AG09319 (cell line): ENCODE measurements around the gene GABRR2.

Experiments
- DNase-seq: peaks from one replicate; pipeline ENCODE4 v3.0.0-alpha.2; 2010; ENCODE audit warnings: low read depth; ENCODE audit errors: extremely low read depth
- TF ChIP-seq, protein P1 (sequence below): IDR thresholded peaks from 2 replicates; pipeline ENCODE4 v1.5.1; 2011; ENCODE audit warnings: low read depth, mild to moderate bottlenecking, inconsistent platforms, low read length, moderate library complexity

Gene GABRR2

GRCh38 chr6:89221971-89222711 is 93.0 kb downstream of the GABRR2 start:
- no peak for DNase-seq
- TF ChIP-seq, protein P1, sequence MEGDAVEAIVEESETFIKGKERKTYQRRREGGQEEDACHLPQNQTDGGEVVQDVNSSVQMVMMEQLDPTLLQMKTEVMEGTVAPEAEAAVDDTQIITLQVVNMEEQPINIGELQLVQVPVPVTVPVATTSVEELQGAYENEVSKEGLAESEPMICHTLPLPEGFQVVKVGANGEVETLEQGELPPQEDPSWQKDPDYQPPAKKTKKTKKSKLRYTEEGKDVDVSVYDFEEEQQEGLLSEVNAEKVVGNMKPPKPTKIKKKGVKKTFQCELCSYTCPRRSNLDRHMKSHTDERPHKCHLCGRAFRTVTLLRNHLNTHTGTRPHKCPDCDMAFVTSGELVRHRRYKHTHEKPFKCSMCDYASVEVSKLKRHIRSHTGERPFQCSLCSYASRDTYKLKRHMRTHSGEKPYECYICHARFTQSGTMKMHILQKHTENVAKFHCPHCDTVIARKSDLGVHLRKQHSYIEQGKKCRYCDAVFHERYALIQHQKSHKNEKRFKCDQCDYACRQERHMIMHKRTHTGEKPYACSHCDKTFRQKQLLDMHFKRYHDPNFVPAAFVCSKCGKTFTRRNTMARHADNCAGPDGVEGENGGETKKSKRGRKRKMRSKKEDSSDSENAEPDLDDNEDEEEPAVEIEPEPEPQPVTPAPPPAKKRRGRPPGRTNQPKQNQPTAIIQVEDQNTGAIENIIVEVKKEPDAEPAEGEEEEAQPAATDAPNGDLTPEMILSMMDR = no peak

GRCh38 chr6:89221129-89221528 is 94.0 kb downstream of the GABRR2 start:
- TF ChIP-seq, protein P1 = no peak
- DNase-seq = no peak

GRCh38 chr6:89217299-89217910 is 97.7 kb downstream of the GABRR2 start, which contains the start of gene GABRR1:
TSS of gene GABRR1 (minus strand) at chr6:89217358. CDS start at chr6:89217322, 36 bp downstream.
- DNase-seq = no peak

DNA sequence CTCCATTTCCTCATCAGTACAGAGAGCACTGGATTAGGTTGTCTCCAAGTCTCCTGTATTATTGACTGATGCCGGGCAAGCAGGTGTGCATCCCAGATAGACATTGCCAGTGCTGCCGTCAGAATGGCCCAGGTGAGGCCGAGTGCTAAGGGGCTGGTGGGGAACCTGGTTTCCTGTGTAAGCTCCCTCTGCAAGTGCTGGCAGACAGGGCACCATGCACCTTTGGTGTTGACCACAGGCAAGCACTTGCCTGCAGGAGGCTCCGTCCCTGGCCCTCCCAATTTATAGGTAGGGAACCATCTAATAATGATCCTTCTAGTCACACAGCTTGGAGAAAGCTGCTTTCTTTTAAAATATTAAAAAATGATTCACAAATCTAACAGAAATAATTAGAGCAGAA is 98.7 kb downstream of the GABRR2 start:
- TF ChIP-seq, protein P1 = no peak
- no peak for DNase-seq

More at GRCh38 chr6:89217299-89217910, 97.7 kb downstream of the GABRR2 start, which contains the start of gene GABRR1:
- TF ChIP-seq, protein P1 = no peak

GRCh38 chr6:89215391-89215790 is 99.7 kb downstream of the GABRR2 start:
- no peak for DNase-seq
- TF ChIP-seq, protein P1 = no peak

DNA sequence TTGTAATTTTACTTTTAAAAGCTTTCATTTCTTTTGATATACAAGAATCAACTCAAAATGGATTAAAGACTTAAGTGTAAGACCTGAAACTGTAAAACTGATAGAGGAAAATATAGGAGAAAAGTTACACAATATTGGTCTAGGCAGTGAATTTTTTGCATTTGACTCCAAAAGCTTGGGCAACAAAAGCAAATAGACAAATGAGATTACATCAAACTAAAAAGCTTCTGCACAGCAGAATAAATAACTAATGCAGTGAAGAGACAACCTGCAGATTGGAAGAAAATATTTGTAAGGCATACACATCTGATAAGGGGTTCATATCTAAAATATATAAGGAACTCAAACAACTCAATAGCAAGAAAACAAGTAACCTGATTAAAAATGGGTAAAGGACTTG is 100.9 kb downstream of the GABRR2 start:
- TF ChIP-seq, protein P1 = no peak

DNA sequence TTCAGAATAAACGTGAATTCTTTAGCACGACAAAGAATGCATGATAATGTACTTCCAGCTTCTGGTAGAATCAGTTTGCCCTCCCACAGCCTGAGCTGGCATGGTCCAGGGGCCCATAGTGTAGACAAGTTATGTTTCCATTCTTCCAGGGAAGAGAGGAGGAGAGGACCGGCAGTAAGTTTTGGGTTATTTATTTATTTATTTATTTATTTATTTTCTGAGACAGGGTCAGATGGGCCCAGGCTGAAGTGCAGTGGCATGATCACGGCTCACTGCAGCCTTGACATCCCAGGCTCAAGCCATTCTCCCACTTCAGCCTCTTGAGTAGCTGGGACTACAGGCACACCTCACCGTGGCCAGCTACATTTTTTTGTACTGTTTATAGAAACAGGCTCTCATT is 102.6 kb downstream of the GABRR2 start:
- DNase-seq = no peak
- TF ChIP-seq, protein P1 = no peak

More for the DNA sequence above, 100.9 kb downstream of the GABRR2 start:
- DNase-seq = no peak
